Right lobe of liver (tissue), 6 donors: ENCODE measurements around the gene FAM228A. TPM values are rescaled to one million over a fixed set of nuclear protein-coding genes. Genes with fewer than 3 reads are reported as not detected.

Experiments
- ATAC-seq, 4 donors: fragments of 200-7000 bp; cut with Tn5 transposase; one replicate each; pipeline ENCODE4 v1.9.1; 2020; ENCODE audit warnings: mild to moderate bottlenecking in 4 of 4, moderate library complexity in 4 of 4
- DNase-seq, 3 donors: peaks; one replicate each; pipeline ENCODE4 v3.0.0-alpha.2; 2020
- H3K27ac ChIP-seq, 3 donors: fragments of 200-600 bp; one replicate each; pipeline ENCODE4 v1.8.0; 2022
- H3K27me3 ChIP-seq, 2 donors: fragments of 200-600 bp; one replicate each; pipeline ENCODE4 v1.8.0; 2022
- H3K36me3 ChIP-seq, 4 donors: fragments of 200-600 bp; sonication (generic) in 1 of 4; one replicate each; pipeline versions ENCODE4 v1.5.1 to v1.8.0; 2017 to 2022; ENCODE audit warnings: control low read depth in 1 of 4
- H3K4me1 ChIP-seq, 4 donors: fragments of 200-600 bp; sonication (generic) in 1 of 4; one replicate each; pipeline versions ENCODE4 v1.5.1 to v1.8.0; 2017 to 2022; ENCODE audit warnings: control low read depth in 1 of 4
- H3K4me3 ChIP-seq, 3 donors: fragments of 200-600 bp; one replicate each; pipeline ENCODE4 v1.8.0; 2022
- H3K9me3 ChIP-seq, 4 donors: fragments of 200-600 bp; sonication (generic) in 1 of 4; one replicate each; pipeline versions ENCODE4 v1.5.1 to v1.8.0; 2017 to 2022; ENCODE audit warnings: control low read depth in 1 of 4
- POLR2A ChIP-seq: fragments of 450-650 bp; IDR thresholded peaks from one replicate; pipeline ENCODE4 v1.6.1; 2017; ENCODE audit warnings: antibody characterized with exemption, mild to moderate bottlenecking
- WGBS: methylation state at CpG from one replicate; pipeline ENCODE4 v1.1.6; 2018; ENCODE audit warnings: low coverage, low lambda C conversion rate; ENCODE audit not compliant: insufficient coverage; ENCODE audit errors: missing lambda C conversion rate; 5-methylcytosine and 5-hydroxymethylcytosine counted together
- intact Hi-C, 2 donors: fragments of 100-400 bp; cut with DNase I; formaldehyde crosslinking; loops; one replicate each; pipeline versions ENCODE4 v1.11.2 to v1.14.1; 2022
- total RNA-seq, 6 experiments: library from RNA; depleted of rRNA in 2 of 6; stranded (reverse); fragments of >200 nt in 2 of 6; fragmentation: NEBNext Ultra II Directional in 3 of 6; extraction: Animal tissue kit (Norgen Biotek cat#: 25700) in 3 of 6; gene quantifications; one replicate each; pipeline versions ENCODE4 v1.1.0 to v1.2.4, GENCODE V29; 2016 to 2023
- TF ChIP-seq, protein P1 (sequence below), 4 donors: fragments of 200-600 bp in 3 of 4; fragments of 450-650 bp in 1 of 4; IDR thresholded peaks; one replicate each; pipeline versions ENCODE4 v1.5.1 to v1.8.0; 2016 to 2022; ENCODE audit warnings: antibody characterized with exemption in 4 of 4, mild to moderate bottlenecking in 2 of 4
- donor health status: DM: no; HTN: yes; CAD: no.
- donor health status: DM: no; HTN: no; CAD: no.
- donor health status: DM: no; HTN: no; CAD: no.
- donor health status: DM: no; HTN: yes; CAD: no.
- donor health status: DM: no; HTN: yes; CAD: no.

The FAM228A gene
- total RNA-seq, 6 experiments from 2014 or later = 0.12 to 0.22 (median 0.18) TPM; not detected in 3

DNA sequence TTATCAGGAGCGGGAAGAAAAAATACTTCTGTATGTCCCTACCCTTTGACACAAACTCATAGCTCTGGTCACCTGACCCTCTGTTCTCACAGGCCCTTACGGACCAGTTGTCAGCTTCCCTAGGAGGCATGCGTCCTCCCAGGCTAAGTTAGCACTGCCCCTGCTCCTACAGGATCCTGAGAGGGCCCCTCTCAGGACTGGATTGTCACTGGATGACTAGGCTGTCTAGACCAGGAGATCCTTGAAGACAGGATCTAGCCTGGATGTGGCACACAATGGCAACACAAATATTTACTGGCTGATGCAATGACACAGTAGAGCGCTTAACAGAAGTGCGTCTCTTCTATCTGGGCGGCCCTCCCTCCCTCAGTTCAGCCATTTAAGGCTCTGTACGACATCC lies 7.7 kb downstream of the FAM228A start:
- no peaks in the 10 kb centered on the region for H3K9me3 ChIP-seq
- ATAC-seq = no peak
- WGBS = 85% methylated on average over 6 of the region's 7 CpGs
- H3K27ac ChIP-seq = no peak overlapping the region
- TF ChIP-seq POLR2A = no peak
- TF ChIP-seq, protein P1, sequence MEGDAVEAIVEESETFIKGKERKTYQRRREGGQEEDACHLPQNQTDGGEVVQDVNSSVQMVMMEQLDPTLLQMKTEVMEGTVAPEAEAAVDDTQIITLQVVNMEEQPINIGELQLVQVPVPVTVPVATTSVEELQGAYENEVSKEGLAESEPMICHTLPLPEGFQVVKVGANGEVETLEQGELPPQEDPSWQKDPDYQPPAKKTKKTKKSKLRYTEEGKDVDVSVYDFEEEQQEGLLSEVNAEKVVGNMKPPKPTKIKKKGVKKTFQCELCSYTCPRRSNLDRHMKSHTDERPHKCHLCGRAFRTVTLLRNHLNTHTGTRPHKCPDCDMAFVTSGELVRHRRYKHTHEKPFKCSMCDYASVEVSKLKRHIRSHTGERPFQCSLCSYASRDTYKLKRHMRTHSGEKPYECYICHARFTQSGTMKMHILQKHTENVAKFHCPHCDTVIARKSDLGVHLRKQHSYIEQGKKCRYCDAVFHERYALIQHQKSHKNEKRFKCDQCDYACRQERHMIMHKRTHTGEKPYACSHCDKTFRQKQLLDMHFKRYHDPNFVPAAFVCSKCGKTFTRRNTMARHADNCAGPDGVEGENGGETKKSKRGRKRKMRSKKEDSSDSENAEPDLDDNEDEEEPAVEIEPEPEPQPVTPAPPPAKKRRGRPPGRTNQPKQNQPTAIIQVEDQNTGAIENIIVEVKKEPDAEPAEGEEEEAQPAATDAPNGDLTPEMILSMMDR (IDR thresholded peaks at IDR 0.05) = no peak
- H3K27me3 ChIP-seq = no peaks in the 10 kb centered on the region
- H3K4me3 ChIP-seq = no peak overlapping the region
- no peak for DNase-seq
- no peaks in the 10 kb centered on the region for H3K4me1 ChIP-seq
- no peaks in the 10 kb centered on the region for H3K36me3 ChIP-seq
- intact Hi-C loops = no loop called here

DNA sequence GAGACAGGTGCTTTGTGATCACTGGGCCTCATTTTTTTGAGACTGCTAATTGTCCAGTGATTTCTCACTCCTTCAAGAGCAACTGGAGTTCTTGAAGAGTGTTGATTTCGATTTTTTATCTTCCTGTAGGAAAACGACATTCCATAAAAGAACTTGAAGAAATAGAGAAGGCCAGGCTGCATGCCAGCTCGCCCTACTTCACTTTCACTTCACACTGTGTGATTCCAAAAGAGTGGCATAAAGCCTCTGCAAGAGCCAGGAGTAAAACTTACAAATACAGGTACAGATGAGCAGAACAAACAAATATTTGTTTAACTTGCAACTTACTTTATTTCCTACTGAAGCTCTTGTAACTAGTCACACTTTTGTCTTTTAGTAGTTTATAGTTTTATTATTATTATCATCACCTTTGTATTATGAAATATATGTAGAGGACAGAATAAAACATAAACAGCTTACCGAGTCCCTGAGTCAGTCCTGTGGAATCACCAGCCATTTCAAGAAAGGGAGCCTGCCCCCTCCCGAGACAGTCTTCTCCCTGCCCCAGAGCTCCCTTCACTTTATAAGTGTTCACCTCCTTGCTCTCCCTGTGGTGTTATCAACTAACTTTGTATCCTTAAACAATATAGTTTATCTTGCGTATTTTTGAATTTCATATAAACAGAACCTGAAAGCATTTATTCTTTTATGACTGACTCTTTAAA lies 8.7 kb downstream of the FAM228A start:
- TF ChIP-seq, protein P1 (IDR thresholded peaks at IDR 0.05) = no peak
- TF ChIP-seq POLR2A = no peak
- Histone ChIP-seq H3K4me1 (no peaks in the 10 kb centered on the region), H3K36me3 (no peaks in the 10 kb centered on the region), H3K27me3 (no peaks in the 10 kb centered on the region), H3K9me3 (no peaks in the 10 kb centered on the region), H3K4me3 (no peak overlapping the region), H3K27ac (no peak overlapping the region)
- ATAC-seq = no peak
- DNase-seq = no peak
- intact Hi-C loops = no loop called here
- 69% methylated on average over 6 of the region's 6 CpGs for WGBS

DNA sequence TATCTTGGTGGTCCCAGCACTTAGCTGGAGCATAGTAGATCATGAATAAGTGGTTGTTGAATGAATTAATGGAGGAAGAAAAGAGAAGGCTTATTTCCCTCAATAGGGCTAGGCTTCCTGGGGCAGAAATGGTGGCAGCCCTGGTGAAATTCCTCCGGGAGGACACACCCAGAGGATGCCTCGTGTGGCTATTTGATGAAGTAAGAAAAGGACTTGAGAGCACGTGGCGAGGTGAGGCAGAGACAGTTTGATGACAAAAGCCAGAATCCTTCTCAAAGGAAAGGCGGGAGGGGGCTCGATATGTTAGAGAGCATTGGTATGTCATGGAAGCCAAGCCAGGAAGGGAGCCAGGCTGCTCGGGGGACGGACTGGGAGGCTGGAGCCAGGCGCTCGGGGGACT lies 14.7 kb downstream of the FAM228A start:
- Histone ChIP-seq H3K4me1 (no peaks in the 10 kb centered on the region), H3K4me3 (no peak overlapping the region), H3K27ac (no peak overlapping the region), H3K9me3 (no peaks in the 10 kb centered on the region), H3K36me3 (no peaks in the 10 kb centered on the region), H3K27me3 (no peaks in the 10 kb centered on the region)
- intact Hi-C loops = no loop called here
- ATAC-seq (no peak), DNase-seq (no peak)
- no peak for TF ChIP-seq POLR2A
- 43% methylated on average over 3 of the region's 10 CpGs for WGBS

DNA sequence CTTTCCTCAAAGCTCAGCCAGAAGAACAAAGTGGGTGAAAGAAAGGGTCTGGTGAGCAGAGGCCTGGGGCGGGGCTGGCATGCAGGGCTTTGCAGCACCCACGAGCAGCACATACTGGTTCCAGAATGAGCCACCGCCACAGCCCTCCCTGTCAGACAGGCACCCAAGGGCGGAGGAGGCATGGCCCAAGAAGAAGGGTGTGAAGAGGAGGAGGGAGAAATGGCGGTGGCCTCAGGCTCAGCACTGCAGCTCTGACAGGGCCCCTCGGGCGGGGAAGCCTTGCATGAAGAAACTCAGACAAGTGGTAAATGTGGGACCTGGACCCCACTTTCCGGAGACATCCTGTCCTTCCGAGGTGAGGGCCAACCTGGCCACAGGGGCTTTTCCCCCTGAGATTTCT lies 15.7 kb downstream of the FAM228A start:
- no peak for TF ChIP-seq POLR2A
- TF ChIP-seq, protein P1 (IDR thresholded peaks at IDR 0.05) = no peak
- ATAC-seq (no peak), DNase-seq (no peak)
- H3K36me3 ChIP-seq = no peaks in the 10 kb centered on the region
- H3K27ac ChIP-seq = no peak overlapping the region
- no peak overlapping the region for H3K4me3 ChIP-seq
- H3K27me3 ChIP-seq = no peaks in the 10 kb centered on the region
- intact Hi-C loops = no loop called here
- WGBS = 82% methylated on average over 3 of the region's 9 CpGs
- H3K4me1 ChIP-seq = no peaks in the 10 kb centered on the region
- H3K9me3 ChIP-seq = no peaks in the 10 kb centered on the region

DNA sequence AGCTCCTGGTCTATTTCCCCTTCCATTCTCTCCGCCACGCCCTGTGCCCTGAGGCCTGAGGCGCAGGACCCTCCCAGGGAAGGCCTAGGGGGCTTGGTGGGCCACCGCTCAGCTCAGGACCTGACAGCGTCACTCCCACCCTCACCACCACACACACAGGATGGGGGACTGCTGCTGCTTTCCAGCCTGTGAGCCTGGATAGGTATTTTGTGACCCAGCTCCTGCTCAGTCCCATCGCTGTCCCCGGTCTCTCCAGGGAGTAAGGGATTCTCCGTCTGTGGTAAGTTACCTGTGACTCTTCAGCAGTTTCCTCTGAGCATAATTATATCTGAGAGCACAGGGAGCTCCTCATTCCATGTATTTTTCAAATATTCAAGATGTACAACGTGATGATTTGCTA lies 16.3 kb downstream of the FAM228A start:
- no peaks in the 10 kb centered on the region for H3K27me3 ChIP-seq
- DNase-seq = no peak
- no peak for ATAC-seq
- H3K36me3 ChIP-seq = no peaks in the 10 kb centered on the region
- 72% methylated on average over 6 of the region's 9 CpGs for WGBS
- TF ChIP-seq, protein P1 (IDR thresholded peaks at IDR 0.05) = no peak
- TF ChIP-seq POLR2A = no peak
- intact Hi-C loops = no loop called here
- H3K4me3 ChIP-seq = no peak overlapping the region
- H3K27ac ChIP-seq = no peak overlapping the region
- no peaks in the 10 kb centered on the region for H3K4me1 ChIP-seq
- H3K9me3 ChIP-seq = no peaks in the 10 kb centered on the region
